Mammary epithelial cell (primary cell): ENCODE data around the gene MED25.

Experiments used
- EZH2 ChIP-seq: IDR thresholded peaks from 2 replicates; pipeline ENCODE4 v1.6.1; 2012; ENCODE audit warnings: low read length, inconsistent platforms, borderline replicate concordance
- TF ChIP-seq, protein P1 (sequence below), 2 donors: IDR thresholded peaks in 1 of 2; conservative IDR thresholded peaks in 1 of 2; 2 replicates each; pipeline ENCODE4 v1.5.1; 2011 to 2012; ENCODE audit warnings: inconsistent platforms in 2 of 2, low read length in 2 of 2, mild to moderate bottlenecking in 2 of 2, control low read depth in 1 of 2, low read depth in 1 of 2; ENCODE audit not compliant: insufficient read depth in 1 of 2; ENCODE audit errors: extremely low read depth in 1 of 2

DNA sequence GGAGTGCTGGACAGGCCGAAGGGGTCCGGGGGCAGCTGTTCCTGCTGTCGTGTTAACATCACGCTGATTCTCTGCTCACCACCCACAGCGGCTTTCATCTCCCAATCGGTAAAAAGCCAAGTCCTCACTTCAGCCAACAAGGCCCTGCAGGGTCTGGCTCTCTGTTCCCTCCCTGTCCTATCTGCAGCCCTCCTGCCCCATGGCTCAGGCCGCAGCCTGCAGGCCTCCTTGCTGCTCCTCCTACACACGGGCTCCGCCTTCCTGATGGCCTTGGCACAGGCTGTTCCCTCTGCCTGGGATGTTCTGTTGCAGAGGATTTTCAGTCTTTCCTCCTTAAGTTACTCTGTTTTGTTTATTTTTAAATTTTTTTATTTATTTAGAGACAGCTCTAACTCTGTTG lies 27.2 kb upstream of the MED25 start:
- no peak for TF ChIP-seq EZH2
- TF ChIP-seq, protein P1, sequence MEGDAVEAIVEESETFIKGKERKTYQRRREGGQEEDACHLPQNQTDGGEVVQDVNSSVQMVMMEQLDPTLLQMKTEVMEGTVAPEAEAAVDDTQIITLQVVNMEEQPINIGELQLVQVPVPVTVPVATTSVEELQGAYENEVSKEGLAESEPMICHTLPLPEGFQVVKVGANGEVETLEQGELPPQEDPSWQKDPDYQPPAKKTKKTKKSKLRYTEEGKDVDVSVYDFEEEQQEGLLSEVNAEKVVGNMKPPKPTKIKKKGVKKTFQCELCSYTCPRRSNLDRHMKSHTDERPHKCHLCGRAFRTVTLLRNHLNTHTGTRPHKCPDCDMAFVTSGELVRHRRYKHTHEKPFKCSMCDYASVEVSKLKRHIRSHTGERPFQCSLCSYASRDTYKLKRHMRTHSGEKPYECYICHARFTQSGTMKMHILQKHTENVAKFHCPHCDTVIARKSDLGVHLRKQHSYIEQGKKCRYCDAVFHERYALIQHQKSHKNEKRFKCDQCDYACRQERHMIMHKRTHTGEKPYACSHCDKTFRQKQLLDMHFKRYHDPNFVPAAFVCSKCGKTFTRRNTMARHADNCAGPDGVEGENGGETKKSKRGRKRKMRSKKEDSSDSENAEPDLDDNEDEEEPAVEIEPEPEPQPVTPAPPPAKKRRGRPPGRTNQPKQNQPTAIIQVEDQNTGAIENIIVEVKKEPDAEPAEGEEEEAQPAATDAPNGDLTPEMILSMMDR (conservative IDR thresholded peaks at IDR 0.05 in 1 of 2, IDR thresholded peaks at IDR 0.05 in 1 of 2; ENCODE audit: extremely low read depth in 1 of 2, insufficient read depth in 1 of 2, low read depth in 1 of 2, low read length in 2 of 2): no peak
